Peyer's patch (tissue), 4 donors: ENCODE measurements around the gene OR4D6. TPM values are rescaled to one million over a fixed set of nuclear protein-coding genes. Genes with fewer than 3 reads are reported as not detected.

ENCODE experiments used
- DNase-seq, 3 donors: peaks; one replicate each; pipeline ENCODE4 v3.0.0-alpha.2; 2017 to 2019
- H3K27ac ChIP-seq, 4 donors: fragments of 200-600 bp; sonication (generic); one replicate each; pipeline ENCODE4 v1.5.1; 2016 to 2019
- H3K27me3 ChIP-seq, 2 donors: fragments of 200-600 bp; sonication (generic); one replicate each; pipeline ENCODE4 v1.5.1; 2019
- H3K36me3 ChIP-seq, 3 donors: fragments of 200-600 bp; sonication (generic); one replicate each; pipeline ENCODE4 v1.5.1; 2016 to 2019
- H3K4me1 ChIP-seq, 4 donors: fragments of 200-600 bp; sonication (generic); one replicate each; pipeline ENCODE4 v1.5.1; 2016 to 2019
- H3K4me3 ChIP-seq, 4 donors: fragments of 200-600 bp; sonication (generic); 1 replicate in 3 of 4; 2 replicates in 1 of 4; pipeline ENCODE4 v1.5.1; 2016 to 2019; ENCODE audit warnings: mild to moderate bottlenecking in 1 of 4
- H3K9me3 ChIP-seq, 4 donors: fragments of 200-600 bp; sonication (generic); one replicate each; pipeline ENCODE4 v1.5.1; 2016 to 2019; ENCODE audit warnings: mild to moderate bottlenecking in 1 of 4
- CTCF ChIP-seq, 6 experiments: fragments of 450-650 bp in 4 of 6; fragments of 200-600 bp in 2 of 6; sonication (generic) in 1 of 6; IDR thresholded peaks; one replicate each; pipeline ENCODE4 v1.5.1; 2017 to 2019; ENCODE audit warnings: antibody characterized with exemption in 6 of 6, mild to moderate bottlenecking in 3 of 6, moderate library complexity in 1 of 6
- POLR2A ChIP-seq, 2 donors: fragments of 450-650 bp; IDR thresholded peaks; one replicate each; pipeline ENCODE4 v1.5.1; 2017; ENCODE audit warnings: antibody characterized with exemption in 2 of 2, mild to moderate bottlenecking in 2 of 2, moderate library complexity in 2 of 2
- total RNA-seq, 4 donors: library from RNA; depleted of rRNA; stranded (reverse); fragments of >200 nt; gene quantifications; one replicate each; pipeline ENCODE4 v1.1.0, GENCODE V29; 2016

OR4D6 gene
- total RNA-seq, 4 donors from 2014 or later, result not detected

GRCh38 chr11:59473015-59473414 is 16.3 kb downstream of the OR4D6 start, which contains the start of gene OR4D10:
Gene OR4D10 (plus strand): TSS chr11:59473315. CDS start chr11:59477430, 4,115 bp downstream.
- no peaks in the 10 kb centered on the region for H3K36me3 ChIP-seq
- no peaks in the 10 kb centered on the region for H3K4me1 ChIP-seq
- no peaks in the 10 kb centered on the region for H3K9me3 ChIP-seq
- H3K27me3 ChIP-seq, result no peaks in the 10 kb centered on the region
- H3K4me3 ChIP-seq, result no peak within 1 kb of the TSS
- no peak for DNase-seq
- H3K27ac ChIP-seq, result no peak within 1 kb of the TSS
- TF ChIP-seq CTCF (IDR thresholded peaks at IDR 0.05) (no peak), POLR2A (IDR thresholded peaks at IDR 0.05) (no peak)

- no peaks in the 10 kb centered on the region for H3K9me3 ChIP-seq
- no peak for DNase-seq
- no peaks in the 10 kb centered on the region for H3K4me1 ChIP-seq
- H3K4me3 ChIP-seq, result no peak overlapping the region
- TF ChIP-seq POLR2A (IDR thresholded peaks at IDR 0.05) (no peak), CTCF (IDR thresholded peaks at IDR 0.05) (no peak)
- no peaks in the 10 kb centered on the region for H3K27me3 ChIP-seq
- H3K36me3 ChIP-seq, result no peaks in the 10 kb centered on the region
- H3K27ac ChIP-seq, result no peak overlapping the region
Measured at GRCh38 chr11:59475176-59475575, 18.4 kb downstream of the OR4D6 start.

GRCh38 chr11:59479906-59480305 is 23.1 kb downstream of the OR4D6 start:
- no peaks in the 10 kb centered on the region for H3K4me1 ChIP-seq
- H3K9me3 ChIP-seq, result no peaks in the 10 kb centered on the region
- H3K27ac ChIP-seq, result no peak overlapping the region
- DNase-seq, result no peak
- TF ChIP-seq CTCF (IDR thresholded peaks at IDR 0.05), result no peak
- H3K4me3 ChIP-seq, result no peak overlapping the region
- H3K27me3 ChIP-seq, result no peaks in the 10 kb centered on the region
- H3K36me3 ChIP-seq, result no peaks in the 10 kb centered on the region

GRCh38 chr11:59480359-59480758 is 23.6 kb downstream of the OR4D6 start:
- Histone ChIP-seq H3K27me3 (no peaks in the 10 kb centered on the region), H3K36me3 (no peaks in the 10 kb centered on the region), H3K27ac (no peak overlapping the region), H3K9me3 (no peaks in the 10 kb centered on the region), H3K4me1 (no peaks in the 10 kb centered on the region), H3K4me3 (no peak overlapping the region)
- no peak for TF ChIP-seq POLR2A (IDR thresholded peaks at IDR 0.05)
- no peak for TF ChIP-seq CTCF (IDR thresholded peaks at IDR 0.05)
- no peak for DNase-seq

- H3K4me1 ChIP-seq, result no peaks in the 10 kb centered on the region
- H3K36me3 ChIP-seq, result no peaks in the 10 kb centered on the region
- H3K9me3 ChIP-seq, result no peaks in the 10 kb centered on the region
- TF ChIP-seq CTCF (IDR thresholded peaks at IDR 0.05) (no peak), POLR2A (IDR thresholded peaks at IDR 0.05) (no peak)
- no peaks in the 10 kb centered on the region for H3K27me3 ChIP-seq
- no peak for DNase-seq
- no peak overlapping the region for H3K27ac ChIP-seq
- H3K4me3 ChIP-seq, result no peak overlapping the region
Measured at GRCh38 chr11:59501931-59502330, 45.2 kb downstream of the OR4D6 start.

- H3K4me1 ChIP-seq, result no peaks in the 10 kb centered on the region
- H3K4me3 ChIP-seq, result no peak within 1 kb of the TSS
- no peaks in the 10 kb centered on the region for H3K36me3 ChIP-seq
- H3K27ac ChIP-seq, result no peak within 1 kb of the TSS
- no peaks in the 10 kb centered on the region for H3K9me3 ChIP-seq
- no peaks in the 10 kb centered on the region for H3K27me3 ChIP-seq
- no peak for DNase-seq
- no peak for TF ChIP-seq CTCF (IDR thresholded peaks at IDR 0.05)
- no peak for TF ChIP-seq POLR2A (IDR thresholded peaks at IDR 0.05)
Measured at GRCh38 chr11:59503276-59503675, 46.5 kb downstream of the OR4D6 start, which contains the start of gene OR4D11. Gene OR4D11 (plus strand): TSS chr11:59503576. CDS start chr11:59503576, 0 bp downstream.
